Right hindlimb (tissue), 1 donor: ENCODE results near the gene CYTH4.
A peak's percentile ranks its signal among the peaks of the same experiment; 100 is the strongest.

Experiments used
- DNase-seq: peaks from one replicate; pipeline ENCODE4 v3.0.0-alpha.2; 2018

Gene CYTH4

GRCh38 chr22:37330200-37331033, 48.1 kb downstream of the CYTH4 start:
- DNase-seq = peak; percentile 54

GRCh38 chr22:37331034-37331428, 48.7 kb downstream of the CYTH4 start:
- DNase-seq = peak; percentile 48

GRCh38 chr22:37331856-37332536, 49.7 kb downstream of the CYTH4 start:
- DNase-seq = no peak

GRCh38 chr22:37333724-37334460, 51.6 kb downstream of the CYTH4 start:
- DNase-seq = no peak

GRCh38 chr22:37334461-37334858, 52.2 kb downstream of the CYTH4 start:
- DNase-seq = no peak

- no peak for DNase-seq
Observed at GRCh38 chr22:37334859-37335805, 52.8 kb downstream of the CYTH4 start.

GRCh38 chr22:37335806-37336199, 53.5 kb downstream of the CYTH4 start:
- no peak for DNase-seq

GRCh38 chr22:37336579-37336978, 54.3 kb downstream of the CYTH4 start:
- no peak for DNase-seq

GRCh38 chr22:37337204-37337943, 55.1 kb downstream of the CYTH4 start:
- DNase-seq = no peak

- no peak for DNase-seq
Observed at GRCh38 chr22:37338539-37339246, 56.4 kb downstream of the CYTH4 start.

- DNase-seq = no peak
Observed at GRCh38 chr22:37340331-37341262, 58.3 kb downstream of the CYTH4 start.

- DNase-seq = no peak
Observed at GRCh38 chr22:37342065-37342464, 59.8 kb downstream of the CYTH4 start.

GRCh38 chr22:37343348-37343747, 61.0 kb downstream of the CYTH4 start:
- no peak for DNase-seq

- DNase-seq = no peak
Observed at GRCh38 chr22:37343863-37344734, 61.8 kb downstream of the CYTH4 start.

GRCh38 chr22:37344735-37345449, 62.6 kb downstream of the CYTH4 start:
- DNase-seq = no peak

- peak; percentile 69 for DNase-seq
Observed at GRCh38 chr22:37345863-37346504, 63.7 kb downstream of the CYTH4 start.

- DNase-seq = no peak
Observed at GRCh38 chr22:37346505-37346895, 64.2 kb downstream of the CYTH4 start.
